ENCODE data around the gene SLC4A5.

SLC4A5 gene

DNA sequence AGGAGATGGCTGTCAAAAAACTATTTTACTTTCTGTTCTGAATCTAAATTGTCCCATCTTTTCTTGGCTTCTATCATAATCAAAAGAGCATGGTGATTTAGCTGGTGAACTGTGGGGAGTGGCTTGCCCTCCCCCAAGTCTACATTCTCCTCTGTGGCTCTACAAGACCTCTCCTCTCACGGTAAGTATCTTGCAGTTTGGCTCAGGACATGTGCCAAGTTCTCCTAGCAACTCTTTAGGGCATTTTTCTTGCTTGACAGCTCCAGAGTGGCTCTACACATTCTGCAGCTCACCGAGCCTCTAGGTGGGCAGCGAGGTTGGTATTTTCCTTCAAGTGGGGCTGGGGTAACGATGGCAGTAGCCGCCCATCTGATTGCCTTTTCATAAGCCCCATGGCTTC lies 29.1 kb downstream of the SLC4A5 start:
- Histone ChIP-seq H3K4me1 (ENCODE audit: control insufficient read depth, insufficient read depth, low read length) (no peaks in the 10 kb centered on the region), H3K9me3 (ENCODE audit: control insufficient read depth, insufficient read depth, low read depth, low read length) (no peaks in the 10 kb centered on the region), H3K27ac (ENCODE audit: extremely low read depth, low read depth, low read length) (no peak overlapping the region), H3K4me3 (ENCODE audit: low read depth, low read length) (no peak overlapping the region), H3K36me3 (ENCODE audit: control insufficient read depth in 2 of 2, insufficient read depth in 1 of 2, low read length in 2 of 2) (no peaks in the 10 kb centered on the region)
- TF ChIP-seq SP3 (tag by site-specific recombination; IDR thresholded peaks at IDR 0.05), result no peak
- TF ChIP-seq, protein P1, sequence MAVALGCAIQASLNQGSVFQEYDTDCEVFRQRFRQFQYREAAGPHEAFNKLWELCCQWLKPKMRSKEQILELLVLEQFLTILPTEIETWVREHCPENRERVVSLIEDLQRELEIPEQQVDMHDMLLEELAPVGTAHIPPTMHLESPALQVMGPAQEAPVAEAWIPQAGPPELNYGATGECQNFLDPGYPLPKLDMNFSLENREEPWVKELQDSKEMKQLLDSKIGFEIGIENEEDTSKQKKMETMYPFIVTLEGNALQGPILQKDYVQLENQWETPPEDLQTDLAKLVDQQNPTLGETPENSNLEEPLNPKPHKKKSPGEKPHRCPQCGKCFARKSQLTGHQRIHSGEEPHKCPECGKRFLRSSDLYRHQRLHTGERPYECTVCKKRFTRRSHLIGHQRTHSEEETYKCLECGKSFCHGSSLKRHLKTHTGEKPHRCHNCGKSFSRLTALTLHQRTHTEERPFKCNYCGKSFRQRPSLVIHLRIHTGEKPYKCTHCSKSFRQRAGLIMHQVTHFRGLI (tag by site-specific recombination; IDR thresholded peaks at IDR 0.05), result no peak
- TF ChIP-seq ZNF670 (tag by site-specific recombination; IDR thresholded peaks at IDR 0.05; ENCODE audit: low read depth), result no peak
- TF ChIP-seq ZNF768 (tag by site-specific recombination; IDR thresholded peaks at IDR 0.05), result no peak
- no peak for TF ChIP-seq ZNF596 (tag by site-specific recombination; IDR thresholded peaks at IDR 0.05)
- no peak for TF ChIP-seq ZNF664 (tag by site-specific recombination; IDR thresholded peaks at IDR 0.05)
- TF ChIP-seq ZNF571 (tag by site-specific recombination; IDR thresholded peaks at IDR 0.05), result no peak
- TF ChIP-seq KLF10 (tag by site-specific recombination; IDR thresholded peaks at IDR 0.05), result no peak
- TF ChIP-seq ZNF24 (tag by site-specific recombination; IDR thresholded peaks at IDR 0.05), result no peak
- TF ChIP-seq ZNF677 (tag by site-specific recombination; IDR thresholded peaks at IDR 0.05), result no peak
- no peak for TF ChIP-seq OSR2 (tag by site-specific recombination; IDR thresholded peaks at IDR 0.05)
- TF ChIP-seq ZNF843 (tag by site-specific recombination; IDR thresholded peaks at IDR 0.05), result no peak
- no peak for TF ChIP-seq ZNF521 (tag by site-specific recombination; IDR thresholded peaks at IDR 0.05)
- TF ChIP-seq MYNN (tag by site-specific recombination; IDR thresholded peaks at IDR 0.05; ENCODE audit: borderline replicate concordance), result no peak
- TF ChIP-seq, protein P2, sequence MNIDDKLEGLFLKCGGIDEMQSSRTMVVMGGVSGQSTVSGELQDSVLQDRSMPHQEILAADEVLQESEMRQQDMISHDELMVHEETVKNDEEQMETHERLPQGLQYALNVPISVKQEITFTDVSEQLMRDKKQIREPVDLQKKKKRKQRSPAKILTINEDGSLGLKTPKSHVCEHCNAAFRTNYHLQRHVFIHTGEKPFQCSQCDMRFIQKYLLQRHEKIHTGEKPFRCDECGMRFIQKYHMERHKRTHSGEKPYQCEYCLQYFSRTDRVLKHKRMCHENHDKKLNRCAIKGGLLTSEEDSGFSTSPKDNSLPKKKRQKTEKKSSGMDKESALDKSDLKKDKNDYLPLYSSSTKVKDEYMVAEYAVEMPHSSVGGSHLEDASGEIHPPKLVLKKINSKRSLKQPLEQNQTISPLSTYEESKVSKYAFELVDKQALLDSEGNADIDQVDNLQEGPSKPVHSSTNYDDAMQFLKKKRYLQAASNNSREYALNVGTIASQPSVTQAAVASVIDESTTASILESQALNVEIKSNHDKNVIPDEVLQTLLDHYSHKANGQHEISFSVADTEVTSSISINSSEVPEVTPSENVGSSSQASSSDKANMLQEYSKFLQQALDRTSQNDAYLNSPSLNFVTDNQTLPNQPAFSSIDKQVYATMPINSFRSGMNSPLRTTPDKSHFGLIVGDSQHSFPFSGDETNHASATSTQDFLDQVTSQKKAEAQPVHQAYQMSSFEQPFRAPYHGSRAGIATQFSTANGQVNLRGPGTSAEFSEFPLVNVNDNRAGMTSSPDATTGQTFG (tag by site-specific recombination; IDR thresholded peaks at IDR 0.05; ENCODE audit: borderline replicate concordance), result no peak
- no peak for TF ChIP-seq ZNF707 (tag by site-specific recombination; IDR thresholded peaks at IDR 0.05)
- TF ChIP-seq, protein P3, sequence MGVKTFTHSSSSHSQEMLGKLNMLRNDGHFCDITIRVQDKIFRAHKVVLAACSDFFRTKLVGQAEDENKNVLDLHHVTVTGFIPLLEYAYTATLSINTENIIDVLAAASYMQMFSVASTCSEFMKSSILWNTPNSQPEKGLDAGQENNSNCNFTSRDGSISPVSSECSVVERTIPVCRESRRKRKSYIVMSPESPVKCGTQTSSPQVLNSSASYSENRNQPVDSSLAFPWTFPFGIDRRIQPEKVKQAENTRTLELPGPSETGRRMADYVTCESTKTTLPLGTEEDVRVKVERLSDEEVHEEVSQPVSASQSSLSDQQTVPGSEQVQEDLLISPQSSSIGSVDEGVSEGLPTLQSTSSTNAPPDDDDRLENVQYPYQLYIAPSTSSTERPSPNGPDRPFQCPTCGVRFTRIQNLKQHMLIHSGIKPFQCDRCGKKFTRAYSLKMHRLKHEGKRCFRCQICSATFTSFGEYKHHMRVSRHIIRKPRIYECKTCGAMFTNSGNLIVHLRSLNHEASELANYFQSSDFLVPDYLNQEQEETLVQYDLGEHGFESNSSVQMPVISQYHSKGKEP (tag by site-specific recombination; IDR thresholded peaks at IDR 0.05), result no peak
- CTCF ChIA-PET, result interaction anchor here (2.9 kb wide), 1 partner anchor 21 kb away, joined by 22 read pairs; no protein-coding TSS in a partner anchor
- POLR2A ChIA-PET, result no interaction called here

DNA sequence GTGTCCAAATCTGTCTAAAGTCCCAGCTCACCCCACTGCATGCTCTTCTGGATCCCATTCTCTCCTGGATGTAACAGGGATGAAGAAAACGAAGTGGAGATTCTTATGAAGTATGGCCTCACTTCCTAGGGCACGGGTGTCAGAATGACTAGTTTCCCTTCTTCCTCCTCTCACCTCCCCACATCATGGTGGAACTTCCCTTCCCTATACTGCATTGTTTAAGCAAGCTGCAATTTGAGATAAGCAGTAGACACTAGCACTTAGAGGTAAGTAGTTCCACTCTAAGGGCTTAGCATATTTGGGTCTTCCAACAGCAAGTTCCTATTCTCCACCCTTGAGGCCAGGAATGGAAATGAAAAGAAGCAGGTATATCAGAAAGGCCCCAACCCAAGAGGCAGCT lies 29.7 kb downstream of the SLC4A5 start:
- TF ChIP-seq ZNF404 (tag by site-specific recombination; IDR thresholded peaks at IDR 0.05) (no peak), ZFHX2 (tag by site-specific recombination; conservative IDR thresholded peaks at IDR 0.05) (no peak), ZNF830 (tag by site-specific recombination; IDR thresholded peaks at IDR 0.05; ENCODE audit: low read depth) (no peak), ZNF37A (tag by site-specific recombination; IDR thresholded peaks at IDR 0.05) (no peak), ZNF596 (tag by site-specific recombination; IDR thresholded peaks at IDR 0.05) (no peak), ZNF311 (tag by site-specific recombination; IDR thresholded peaks at IDR 0.05; ENCODE audit: borderline replicate concordance) (no peak)
- TF ChIP-seq, protein P4, sequence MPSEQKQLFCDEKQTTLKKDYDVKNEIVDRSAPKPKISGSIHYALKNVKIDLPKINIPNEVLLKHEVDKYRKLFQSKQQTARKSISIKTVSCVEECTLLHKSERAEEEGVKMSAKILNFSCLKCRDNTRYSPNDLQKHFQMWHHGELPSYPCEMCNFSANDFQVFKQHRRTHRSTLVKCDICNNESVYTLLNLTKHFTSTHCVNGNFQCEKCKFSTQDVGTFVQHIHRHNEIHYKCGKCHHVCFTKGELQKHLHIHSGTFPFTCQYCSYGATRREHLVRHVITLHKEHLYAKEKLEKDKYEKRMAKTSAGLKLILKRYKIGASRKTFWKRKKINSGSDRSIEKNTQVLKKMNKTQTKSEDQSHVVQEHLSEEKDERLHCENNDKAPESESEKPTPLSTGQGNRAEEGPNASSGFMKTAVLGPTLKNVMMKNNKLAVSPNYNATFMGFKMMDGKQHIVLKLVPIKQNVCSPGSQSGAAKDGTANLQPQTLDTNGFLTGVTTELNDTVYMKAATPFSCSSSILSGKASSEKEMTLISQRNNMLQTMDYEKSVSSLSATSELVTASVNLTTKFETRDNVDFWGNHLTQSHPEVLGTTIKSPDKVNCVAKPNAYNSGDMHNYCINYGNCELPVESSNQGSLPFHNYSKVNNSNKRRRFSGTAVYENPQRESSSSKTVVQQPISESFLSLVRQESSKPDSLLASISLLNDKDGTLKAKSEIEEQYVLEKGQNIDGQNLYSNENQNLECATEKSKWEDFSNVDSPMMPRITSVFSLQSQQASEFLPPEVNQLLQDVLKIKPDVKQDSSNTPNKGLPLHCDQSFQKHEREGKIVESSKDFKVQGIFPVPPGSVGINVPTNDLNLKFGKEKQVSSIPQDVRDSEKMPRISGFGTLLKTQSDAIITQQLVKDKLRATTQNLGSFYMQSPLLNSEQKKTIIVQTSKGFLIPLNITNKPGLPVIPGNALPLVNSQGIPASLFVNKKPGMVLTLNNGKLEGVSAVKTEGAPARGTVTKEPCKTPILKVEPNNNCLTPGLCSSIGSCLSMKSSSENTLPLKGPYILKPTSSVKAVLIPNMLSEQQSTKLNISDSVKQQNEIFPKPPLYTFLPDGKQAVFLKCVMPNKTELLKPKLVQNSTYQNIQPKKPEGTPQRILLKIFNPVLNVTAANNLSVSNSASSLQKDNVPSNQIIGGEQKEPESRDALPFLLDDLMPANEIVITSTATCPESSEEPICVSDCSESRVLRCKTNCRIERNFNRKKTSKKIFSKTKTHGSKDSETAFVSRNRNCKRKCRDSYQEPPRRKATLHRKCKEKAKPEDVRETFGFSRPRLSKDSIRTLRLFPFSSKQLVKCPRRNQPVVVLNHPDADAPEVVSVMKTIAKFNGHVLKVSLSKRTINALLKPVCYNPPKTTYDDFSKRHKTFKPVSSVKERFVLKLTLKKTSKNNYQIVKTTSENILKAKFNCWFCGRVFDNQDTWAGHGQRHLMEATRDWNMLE (tag by site-specific recombination; conservative IDR thresholded peaks at IDR 0.05; ENCODE audit: low read depth), result no peak
- TF ChIP-seq, protein P5, sequence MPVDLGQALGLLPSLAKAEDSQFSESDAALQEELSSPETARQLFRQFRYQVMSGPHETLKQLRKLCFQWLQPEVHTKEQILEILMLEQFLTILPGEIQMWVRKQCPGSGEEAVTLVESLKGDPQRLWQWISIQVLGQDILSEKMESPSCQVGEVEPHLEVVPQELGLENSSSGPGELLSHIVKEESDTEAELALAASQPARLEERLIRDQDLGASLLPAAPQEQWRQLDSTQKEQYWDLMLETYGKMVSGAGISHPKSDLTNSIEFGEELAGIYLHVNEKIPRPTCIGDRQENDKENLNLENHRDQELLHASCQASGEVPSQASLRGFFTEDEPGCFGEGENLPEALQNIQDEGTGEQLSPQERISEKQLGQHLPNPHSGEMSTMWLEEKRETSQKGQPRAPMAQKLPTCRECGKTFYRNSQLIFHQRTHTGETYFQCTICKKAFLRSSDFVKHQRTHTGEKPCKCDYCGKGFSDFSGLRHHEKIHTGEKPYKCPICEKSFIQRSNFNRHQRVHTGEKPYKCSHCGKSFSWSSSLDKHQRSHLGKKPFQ (tag by site-specific recombination; IDR thresholded peaks at IDR 0.05), result no peak
- Histone ChIP-seq H3K4me3 (ENCODE audit: low read depth, low read length) (no peak overlapping the region), H3K4me1 (ENCODE audit: control insufficient read depth, insufficient read depth, low read length) (no peaks in the 10 kb centered on the region), H3K9me3 (ENCODE audit: control insufficient read depth, insufficient read depth, low read depth, low read length) (no peaks in the 10 kb centered on the region), H3K36me3 (ENCODE audit: control insufficient read depth in 2 of 2, insufficient read depth in 1 of 2, low read length in 2 of 2) (no peaks in the 10 kb centered on the region), H3K27ac (ENCODE audit: extremely low read depth, low read depth, low read length) (no peak overlapping the region)
- CTCF ChIA-PET, result interaction anchor here (0.6 to 2.9 kb wide), 3 partner anchors 11 to 171 kb away, joined by 3 to 22 read pairs (median 3); no protein-coding TSS in a partner anchor
- POLR2A ChIA-PET, result no interaction called here

Measured in HEK293 (cell line).